HCT116 (cell line): Measurements from ENCODE around the gene ESPN.

Source experiments
- CTCF ChIP-seq, 3 experiments: fragments of 200-600 bp in 1 of 3; sonication (generic) in 1 of 3; IDR thresholded peaks in 2 of 3; conservative IDR thresholded peaks in 1 of 3; 2 replicates each; pipeline ENCODE4 v1.5.1; 2012 to 2017; ENCODE audit warnings: low read depth in 2 of 3, low read length in 2 of 3, antibody characterized with exemption in 1 of 3, borderline replicate concordance in 1 of 3, control low read depth in 1 of 3, mild to moderate bottlenecking in 1 of 3, mixed read lengths in 1 of 3, mixed run types in 1 of 3, moderate library complexity in 1 of 3; ENCODE audit not compliant: insufficient read depth in 1 of 3
- MAX ChIP-seq: IDR thresholded peaks from 2 replicates; pipeline ENCODE4 v1.6.1; 2012

GRCh38 chr1:6467744-6468688 is 43.4 kb downstream of the ESPN start:
- TF ChIP-seq CTCF (IDR thresholded peaks at IDR 0.05 in 2 of 3, conservative IDR thresholded peaks at IDR 0.05 in 1 of 3; ENCODE audit: borderline replicate concordance in 1 of 3, insufficient read depth in 1 of 3, low read depth in 2 of 3, low read length in 2 of 3): no peak
- TF ChIP-seq MAX: no peak
